K562 (cell line): ENCODE measurements around the gene CRIP1. TPM values are rescaled to one million over a fixed set of nuclear protein-coding genes. Genes with fewer than 3 reads are reported as not detected.

ENCODE experiments used
- ARHGAP35 ChIP-seq: fragments of 450-650 bp; IDR thresholded peaks from 2 replicates; pipeline ENCODE4 v1.6.1; 2018; ENCODE audit not compliant: partially characterized antibody
- MYC ChIP-seq, 2 experiments: fragments of 250-450 bp in 1 of 2; sonication (Bioruptor Pico) in 1 of 2; IDR thresholded peaks; 2 replicates each; pipeline versions ENCODE4 v1.5.1 to v1.6.1; 2012 to 2021; ENCODE audit warnings: low read depth in 2 of 2, borderline replicate concordance in 1 of 2, improper control_type of control experiment in 1 of 2, low read length in 1 of 2, mild to moderate bottlenecking in 1 of 2, moderate library complexity in 1 of 2
- PHF8 ChIP-seq: fragments of 200-600 bp; sonication (generic); IDR thresholded peaks from 2 replicates; pipeline ENCODE4 v1.6.1; 2012; ENCODE audit warnings: mixed run types, mild to moderate bottlenecking, inconsistent platforms, low read length, moderate library complexity, borderline replicate concordance
- PRMT5 ChIP-seq: sonication (generic); formaldehyde crosslinking; IDR thresholded peaks from 2 replicates; pipeline ENCODE4 v1.5.0; 2020; ENCODE audit warnings: missing genetic modification reagents
- TCF15 ChIP-seq: fragments of 250-450 bp; sonication (Bioruptor Pico); IDR thresholded peaks from 2 replicates; pipeline ENCODE4 v1.8.0; 2022; ENCODE audit warnings: moderate library complexity, mild to moderate bottlenecking, inconsistent platforms
- ZNF23 ChIP-seq: fragments of 250-450 bp; sonication (Bioruptor Pico); IDR thresholded peaks from 2 replicates; pipeline ENCODE4 v1.4.0; 2020; ENCODE audit warnings: mild to moderate bottlenecking
- ZNF232 ChIP-seq: sonication (generic); formaldehyde crosslinking; IDR thresholded peaks from 2 replicates; pipeline ENCODE4 v1.8.0; 2022; ENCODE audit warnings: mild to moderate bottlenecking, missing genetic modification reagents
- ZNF239 ChIP-seq: fragments of 250-450 bp; sonication (Bioruptor Pico); IDR thresholded peaks from 2 replicates; pipeline ENCODE4 v1.4.0; 2020; ENCODE audit warnings: mild to moderate bottlenecking
- ZNF311 ChIP-seq: fragments of 250-450 bp; sonication (Bioruptor Pico); IDR thresholded peaks from 2 replicates; pipeline ENCODE4 v1.4.0; 2020; ENCODE audit warnings: mild to moderate bottlenecking, moderate library complexity
- ZNF589 ChIP-seq: fragments of 200-800 bp; sonication (Bioruptor generic); IDR thresholded peaks from 2 replicates; pipeline ENCODE4 v1.6.1; 2016; ENCODE audit warnings: low read depth, missing genetic modification characterization, missing compliant biosample characterization
- ZSCAN32 ChIP-seq: fragments of 450-650 bp; formaldehyde crosslinking; IDR thresholded peaks from 2 replicates; pipeline ENCODE4 v1.4.0; 2020; ENCODE audit warnings: mild to moderate bottlenecking, moderate library complexity
- polyA plus RNA-seq, 8 experiments: library from polyadenylated mRNA; depleted of rRNA in 4 of 8; stranded (reverse) in 5 of 8; unstranded in 3 of 8; fragments of >200 nt; fragmentation: Nextera tagmentation in 2 of 8; fragmentation: Illumina TruSeq in 1 of 8; extraction: Ambion mirVana in 2 of 8; extraction: Trizol in 1 of 8; gene quantifications; 2 replicates each; pipeline versions ENCODE4 v1.2.1 to v1.2.3, GENCODE V29; 2011 to 2014; ENCODE audit warnings: inconsistent platforms in 1 of 8, missing spikeins in 1 of 8
- total RNA-seq, 7 experiments: library from RNA; depleted of rRNA in 6 of 7; stranded (reverse); fragments of >200 nt in 6 of 7; fragmentation: Illumina TruSeq in 2 of 7; extraction: Trizol in 2 of 7; gene quantifications; 2 replicates each; pipeline versions ENCODE4 v1.2.1 to v1.2.3, GENCODE V29; 2011 to 2021; ENCODE audit warnings: low replicate concordance in 1 of 7

Gene CRIP1
- total and polyA plus RNA-seq, 9 of the 15 experiments (the other 6 are each of a cell fraction or from before 2014, with no cell fraction given) = 0.11 to 0.58 (median 0.14) TPM; not detected in 6

GRCh38 chr14:105476831-105477659 is 9.6 kb upstream of the CRIP1 start (continued):
- TF ChIP-seq MYC (IDR thresholded peaks at IDR 0.05; ENCODE audit: low read depth, low read length) (no peak), MYC (CRISPR knock-in tag; IDR thresholded peaks at IDR 0.05; ENCODE audit: borderline replicate concordance, low read depth) (no peak), ZNF589 (no peak), ZNF311 (CRISPR knock-in tag) (no peak), PHF8 (no peak), ZNF239 (CRISPR knock-in tag) (no peak), ZNF23 (CRISPR knock-in tag) (no peak), ZNF232 (CRISPR knock-in tag) (no peak), ZSCAN32 (no peak), TCF15 (CRISPR knock-in tag) (no peak), ARHGAP35 (no peak), PRMT5 (CRISPR knock-in tag) (no peak)
